GM12878 (cell line): Measurements from ENCODE around the gene SCCPDH. TPM values are rescaled to one million over a fixed set of nuclear protein-coding genes. Genes with fewer than 3 reads are reported as not detected.

Experiments
- ATAC-seq: fragments of 200-7000 bp; cut with Tn5 transposase; 3 replicates; pipeline ENCODE4 v1.9.1; 2020; ENCODE audit warnings: mild to moderate bottlenecking, moderate library complexity
- BruUV-seq: library from RNA; stranded (reverse); fragments of 400-500 nt; replicated peaks from 2 replicates; lab custom pipeline; 2021; lab: Mats Ljungman, UMichigan
- CTCF ChIA-PET: fragments of 300-600 bp; sonication (Branson Sonifier 250); formaldehyde crosslinking; extraction: SDS; loops from one replicate; lab custom pipeline; 2021; ENCODE audit warnings: inconsistent platforms; lab: Yijun Ruan, JAX
- POLR2A ChIA-PET: fragments of 350-600 bp; formaldehyde crosslinking; extraction: SDS; loops from one replicate; lab custom pipeline; 2021; ENCODE audit warnings: inconsistent platforms; lab: Charles Lee
- RAD21 ChIA-PET: fragments of 300-600 bp; sonication (Branson Sonifier 250); formaldehyde crosslinking; loops from one replicate; lab custom pipeline; 2023; ENCODE audit warnings: antibody characterized with exemption; ENCODE audit not compliant: unreplicated experiment; lab: Charles Lee
- SMC1A ChIA-PET: fragments of 300-600 bp; sonication (Branson Sonifier 250); formaldehyde crosslinking; loops from one replicate; lab custom pipeline; 2023; ENCODE audit not compliant: unreplicated experiment, uncharacterized antibody; lab: Charles Lee
- DNase-seq: peaks from one replicate; pipeline ENCODE4 v3.0.0-alpha.2; 2011; ENCODE audit warnings: low read depth, low spot score
- FAIRE-seq: peaks from 3 replicates; lab custom pipeline; 2011; peaks lifted over from hg19 to GRCh38; lab: Jason Lieb, UNC
- H2AFZ ChIP-seq: 2 replicates; pipeline ENCODE4 v1.6.0; 2011; ENCODE audit warnings: low read depth, low read length, control low read depth; ENCODE audit not compliant: control insufficient read depth
- H3K27ac ChIP-seq: 2 replicates; pipeline ENCODE4 v1.5.1; 2011; ENCODE audit warnings: control low read depth; ENCODE audit not compliant: control insufficient read depth, insufficient read depth
- H3K27me3 ChIP-seq, 2 experiments: replicated peaks in 1 of 2; 2 replicates each; pipeline versions ENCODE4 v1.6.0 to v1.6.1; 2011; ENCODE audit warnings: low read length in 1 of 2; ENCODE audit not compliant: control insufficient read depth in 2 of 2, insufficient read depth in 2 of 2
- H3K36me3 ChIP-seq, 2 experiments: 2 replicates each; pipeline ENCODE4 v1.5.1; 2011; ENCODE audit warnings: low read length in 1 of 2; ENCODE audit not compliant: control insufficient read depth in 2 of 2, insufficient read depth in 2 of 2
- H3K4me1 ChIP-seq: 2 replicates; pipeline ENCODE4 v1.6.1; 2011; ENCODE audit warnings: mild to moderate bottlenecking, low read length, moderate library complexity, mixed read lengths; ENCODE audit not compliant: control insufficient read depth, insufficient read depth
- H3K4me2 ChIP-seq: 2 replicates; pipeline ENCODE4 v1.6.0; 2011; ENCODE audit warnings: control low read depth; ENCODE audit not compliant: control insufficient read depth, insufficient read depth
- H3K4me3 ChIP-seq: fragments of 200-600 bp; sonication (generic); 2 replicates; pipeline ENCODE4 v1.5.1; 2016
- H3K79me2 ChIP-seq: 2 replicates; pipeline ENCODE4 v1.6.0; 2011; ENCODE audit warnings: low read length; ENCODE audit not compliant: control insufficient read depth, insufficient read depth
- H3K9ac ChIP-seq: 2 replicates; pipeline ENCODE4 v1.8.0; 2011; ENCODE audit warnings: low read length, control low read depth, mixed read lengths; ENCODE audit not compliant: control insufficient read depth, insufficient read depth
- H3K9me3 ChIP-seq: replicated peaks from 3 replicates; pipeline ENCODE4 v1.5.1; 2011; ENCODE audit warnings: mild to moderate bottlenecking, low read length; ENCODE audit not compliant: control insufficient read depth, insufficient read depth
- H4K20me1 ChIP-seq: 2 replicates; pipeline ENCODE4 v1.6.0; 2011; ENCODE audit not compliant: control insufficient read depth, insufficient read depth
- ATF7 ChIP-seq: fragments of 450-650 bp; IDR thresholded peaks from 2 replicates; pipeline ENCODE4 v1.6.1; 2016; ENCODE audit warnings: low read depth, mild to moderate bottlenecking
- BHLHE40 ChIP-seq, 2 experiments: fragments of 450-650 bp in 1 of 2; IDR thresholded peaks; 2 replicates each; pipeline ENCODE4 v1.6.1; 2011 to 2017; ENCODE audit warnings: low read depth in 2 of 2, borderline replicate concordance in 1 of 2, improper control_type of control experiment in 1 of 2, low read length in 1 of 2, mild to moderate bottlenecking in 1 of 2
- HDGF ChIP-seq: fragments of 450-650 bp; IDR thresholded peaks from 2 replicates; pipeline ENCODE4 v1.6.1; 2016; ENCODE audit warnings: antibody characterized with exemption
- IRF5 ChIP-seq: fragments of 450-650 bp; IDR thresholded peaks from 2 replicates; pipeline ENCODE4 v1.6.1; 2017; ENCODE audit warnings: borderline replicate concordance
- RELB ChIP-seq: fragments of 450-650 bp; IDR thresholded peaks from 2 replicates; pipeline ENCODE4 v1.6.1; 2017; ENCODE audit warnings: low read depth, mild to moderate bottlenecking, moderate library complexity
- SKIL ChIP-seq: fragments of 450-650 bp; IDR thresholded peaks from 2 replicates; pipeline ENCODE4 v1.6.1; 2017; ENCODE audit warnings: mild to moderate bottlenecking, low read depth, inconsistent platforms; ENCODE audit not compliant: poor library complexity, severe bottlenecking
- SREBF1 ChIP-seq: IDR thresholded peaks from 2 replicates; pipeline ENCODE4 v1.6.1; 2012; ENCODE audit warnings: mild to moderate bottlenecking, low read length
- STAT3 ChIP-seq: IDR thresholded peaks from 2 replicates; pipeline ENCODE4 v1.6.1; 2011; ENCODE audit warnings: low read depth, low read length, improper control_type of control experiment
- ZNF687 ChIP-seq: fragments of 450-650 bp; IDR thresholded peaks from 2 replicates; pipeline ENCODE4 v1.6.1; 2017; ENCODE audit warnings: mild to moderate bottlenecking, moderate library complexity
- WGBS: methylation state at CpG from one replicate; pipeline ENCODE4 v1.1.6; 2016; ENCODE audit warnings: low lambda C conversion rate; ENCODE audit not compliant: insufficient replicate concordance, insufficient coverage; ENCODE audit errors: missing lambda C conversion rate; 5-methylcytosine and 5-hydroxymethylcytosine counted together
- in situ Hi-C: fragments of 300-500 bp; cut with MboI; formaldehyde crosslinking; loops from 9 replicates; pipeline ENCODE4 v1.14.3; 2018; ENCODE audit warnings: mixed read lengths
- intact Hi-C: fragments of 100-400 bp; cut with micrococcal nuclease; formaldehyde crosslinking; loops from one replicate; pipeline ENCODE4 v1.14.2; 2022; ENCODE audit not compliant: unreplicated experiment
- polyA plus RNA-seq, 11 experiments: library from polyadenylated mRNA; depleted of rRNA in 4 of 11; unstranded in 6 of 11; stranded (reverse) in 5 of 11; fragments of >200 nt; fragmentation: Nextera tagmentation in 4 of 11; fragmentation: Illumina TruSeq in 1 of 11; extraction: Ambion mirVana in 4 of 11; extraction: Trizol in 1 of 11; gene quantifications; 1 replicate in 1 of 11; 2 replicates in 10 of 11; pipeline versions ENCODE4 v1.2.1 to v1.2.3, GENCODE V29; 2011 to 2016; ENCODE audit warnings: inconsistent platforms in 2 of 11, missing spikeins in 2 of 11, low read depth in 1 of 11
- total RNA-seq, 4 experiments: library from RNA; depleted of rRNA in 3 of 4; stranded (reverse); fragments of >200 nt in 3 of 4; fragmentation: Illumina TruSeq in 1 of 4; extraction: Trizol in 1 of 4; gene quantifications; 2 replicates each; pipeline versions ENCODE4 v1.2.1 to v1.2.3, GENCODE V29; 2013 to 2021
- TF ChIP-seq, protein P1 (sequence below): fragments of 450-650 bp; IDR thresholded peaks from 2 replicates; pipeline ENCODE4 v1.6.1; 2017; ENCODE audit warnings: mild to moderate bottlenecking
- TF ChIP-seq, protein P2 (sequence below): fragments of 450-650 bp; IDR thresholded peaks from 2 replicates; pipeline ENCODE4 v1.6.1; 2016; ENCODE audit warnings: mild to moderate bottlenecking

SCCPDH gene
- total and polyA plus RNA-seq, 10 of the 15 experiments (the other 5 are each of a cell fraction or from before 2014, with no cell fraction given) = 5.4 to 44.8 (median 24.5) TPM

DNA sequence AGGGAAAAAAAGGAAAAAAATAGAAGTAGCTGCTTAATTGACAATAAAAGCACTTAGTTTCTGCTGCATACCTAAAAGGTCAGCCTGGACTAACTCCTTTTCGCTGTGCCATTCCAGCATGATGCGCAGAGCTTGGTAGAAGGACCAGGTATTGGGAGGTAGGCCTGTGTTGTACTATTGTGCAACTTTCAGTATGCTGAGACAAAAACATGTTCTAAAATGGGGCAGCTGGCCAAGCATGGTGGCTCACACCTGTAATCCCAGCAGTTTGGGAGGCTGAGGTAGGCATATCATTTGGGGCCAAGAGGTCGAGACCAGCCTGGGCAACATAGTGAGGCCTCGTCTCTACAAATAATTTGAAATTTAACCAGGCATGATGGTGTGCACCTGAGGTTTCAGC, 15.0 kb upstream of the SCCPDH start:
- in situ Hi-C loops = no loop called here
- intact Hi-C loops = no loop called here
- FAIRE-seq (no peak), DNase-seq (no peak), ATAC-seq (no peak)
- Histone ChIP-seq H3K4me3 (no peak overlapping the region), H3K4me2 (no peak overlapping the region), H3K79me2 (no peaks in the 10 kb centered on the region), H3K27me3 (no peaks in the 10 kb centered on the region), H3K4me1 (no peaks in the 10 kb centered on the region), H3K27ac (no peak overlapping the region), H3K36me3 (no peaks in the 10 kb centered on the region), H3K9ac (no peak overlapping the region), H4K20me1 (no peaks in the 10 kb centered on the region), H3K9me3 (no peaks in the 10 kb centered on the region; the same call in 2 of the 3 replicates), H2AFZ (no peak overlapping the region)
- no TSS peak for BruUV-seq
- ChIA-PET POLR2A (no interaction called here), RAD21 (no interaction called here), CTCF (interaction anchor here (0.9 to 2.2 kb wide), 8 partner anchors 9 to 214 kb away, joined by 3 to 8 read pairs (median 4); partner anchors contain the start of gene SCCPDH), SMC1A (interaction anchor here (0.9 to 1.0 kb wide), 2 partner anchors 15 to 20 kb away, joined by 3 to 4 read pairs; partner anchors contain the start of gene SCCPDH)
- WGBS = 60% methylated on average over 4 of the region's 4 CpGs
- no peak for TF ChIP-seq RELB
- no peak for TF ChIP-seq ATF7
- TF ChIP-seq, protein P1, sequence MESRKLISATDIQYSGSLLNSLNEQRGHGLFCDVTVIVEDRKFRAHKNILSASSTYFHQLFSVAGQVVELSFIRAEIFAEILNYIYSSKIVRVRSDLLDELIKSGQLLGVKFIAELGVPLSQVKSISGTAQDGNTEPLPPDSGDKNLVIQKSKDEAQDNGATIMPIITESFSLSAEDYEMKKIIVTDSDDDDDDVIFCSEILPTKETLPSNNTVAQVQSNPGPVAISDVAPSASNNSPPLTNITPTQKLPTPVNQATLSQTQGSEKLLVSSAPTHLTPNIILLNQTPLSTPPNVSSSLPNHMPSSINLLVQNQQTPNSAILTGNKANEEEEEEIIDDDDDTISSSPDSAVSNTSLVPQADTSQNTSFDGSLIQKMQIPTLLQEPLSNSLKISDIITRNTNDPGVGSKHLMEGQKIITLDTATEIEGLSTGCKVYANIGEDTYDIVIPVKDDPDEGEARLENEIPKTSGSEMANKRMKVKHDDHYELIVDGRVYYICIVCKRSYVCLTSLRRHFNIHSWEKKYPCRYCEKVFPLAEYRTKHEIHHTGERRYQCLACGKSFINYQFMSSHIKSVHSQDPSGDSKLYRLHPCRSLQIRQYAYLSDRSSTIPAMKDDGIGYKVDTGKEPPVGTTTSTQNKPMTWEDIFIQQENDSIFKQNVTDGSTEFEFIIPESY = no peak
- no peak for TF ChIP-seq STAT3
- no peak for TF ChIP-seq HDGF
- no peak for TF ChIP-seq IRF5
- no peak for TF ChIP-seq BHLHE40 (IDR thresholded peaks at IDR 0.05; ENCODE audit: borderline replicate concordance in 1 of 2, low read depth in 2 of 2, low read length in 1 of 2)
- no peak for TF ChIP-seq SKIL
- TF ChIP-seq SREBF1 = no peak
- TF ChIP-seq, protein P2, sequence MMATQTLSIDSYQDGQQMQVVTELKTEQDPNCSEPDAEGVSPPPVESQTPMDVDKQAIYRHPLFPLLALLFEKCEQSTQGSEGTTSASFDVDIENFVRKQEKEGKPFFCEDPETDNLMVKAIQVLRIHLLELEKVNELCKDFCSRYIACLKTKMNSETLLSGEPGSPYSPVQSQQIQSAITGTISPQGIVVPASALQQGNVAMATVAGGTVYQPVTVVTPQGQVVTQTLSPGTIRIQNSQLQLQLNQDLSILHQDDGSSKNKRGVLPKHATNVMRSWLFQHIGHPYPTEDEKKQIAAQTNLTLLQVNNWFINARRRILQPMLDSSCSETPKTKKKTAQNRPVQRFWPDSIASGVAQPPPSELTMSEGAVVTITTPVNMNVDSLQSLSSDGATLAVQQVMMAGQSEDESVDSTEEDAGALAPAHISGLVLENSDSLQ = no peak
- no peak for TF ChIP-seq ZNF687
